CD4-positive, CD25-positive, alpha-beta regulatory T cell (primary cell): ENCODE results near the gene CYP39A1. TPM values are rescaled to one million over a fixed set of nuclear protein-coding genes. Genes with fewer than 3 reads are reported as not detected.

Experiments used
- ATAC-seq, 2 donors: fragments of 150-1000 bp; cut with Tn5 transposase; one replicate each; pipeline ENCODE4 v1.10.0; 2021; ENCODE audit warnings: low read depth in 2 of 2, moderate number of reproducible peaks in 2 of 2, moderate library complexity in 1 of 2
- DNase-seq, 3 donors: peaks; one replicate each; pipeline versions ENCODE4 v3.0.0 to v3.0.0-alpha.2; 2012 to 2022; ENCODE audit warnings: mixed read lengths in 1 of 3
- H3K27ac ChIP-seq: one replicate; pipeline ENCODE4 v1.7.0; 2013; ENCODE audit warnings: mild to moderate bottlenecking, low read length; ENCODE audit not compliant: insufficient read depth, poor library complexity, severe bottlenecking
- H3K27me3 ChIP-seq: one replicate; pipeline ENCODE4 v1.7.0; 2013; ENCODE audit warnings: low read length; ENCODE audit not compliant: control insufficient read depth, insufficient read depth
- H3K36me3 ChIP-seq: one replicate; pipeline ENCODE4 v1.7.0; 2013; ENCODE audit warnings: mild to moderate bottlenecking, low read length, moderate library complexity; ENCODE audit not compliant: control insufficient read depth, insufficient read depth
- H3K4me1 ChIP-seq: 2 replicates; pipeline ENCODE4 v1.7.0; 2013; ENCODE audit warnings: mild to moderate bottlenecking, low read length; ENCODE audit not compliant: insufficient read depth, control insufficient read depth, poor library complexity, severe bottlenecking
- H3K4me3 ChIP-seq: one replicate; pipeline ENCODE4 v1.7.0; 2013; ENCODE audit warnings: low read depth, mild to moderate bottlenecking, low read length, moderate library complexity
- H3K9me3 ChIP-seq, 2 experiments: 1 replicate in 1 of 2; 2 replicates in 1 of 2; pipeline ENCODE4 v1.7.0; 2013; ENCODE audit warnings: low read length in 2 of 2, mild to moderate bottlenecking in 1 of 2, moderate library complexity in 1 of 2; ENCODE audit not compliant: control insufficient read depth in 2 of 2
- H3K27ac Mint-ChIP-seq, 3 donors: one replicate each; pipeline ENCODE4 v1.8.0; 2020 to 2022; ENCODE audit warnings: mild to moderate bottlenecking in 3 of 3, mixed read lengths in 3 of 3, moderate library complexity in 2 of 3
- H3K27me3 Mint-ChIP-seq: one replicate; pipeline ENCODE4 v1.8.0; 2022; ENCODE audit warnings: mild to moderate bottlenecking, mixed read lengths
- H3K36me3 Mint-ChIP-seq: one replicate; pipeline ENCODE4 v1.8.0; 2020; ENCODE audit warnings: mixed read lengths
- H3K4me1 Mint-ChIP-seq, 4 donors: one replicate each; pipeline ENCODE4 v1.8.0; 2020 to 2022; ENCODE audit warnings: mixed read lengths in 4 of 4, mild to moderate bottlenecking in 1 of 4
- H3K4me3 Mint-ChIP-seq, 4 donors: one replicate each; pipeline ENCODE4 v1.8.0; 2020 to 2022; ENCODE audit warnings: mild to moderate bottlenecking in 4 of 4, mixed read lengths in 4 of 4, moderate library complexity in 3 of 4
- H3K9me3 Mint-ChIP-seq, 7 donors: one replicate each; pipeline ENCODE4 v1.8.0; 2020 to 2022; ENCODE audit warnings: mixed read lengths in 7 of 7, mild to moderate bottlenecking in 3 of 7, moderate library complexity in 2 of 7
- polyA plus RNA-seq, 4 donors: library from polyadenylated mRNA; unstranded; fragments of 300-500 nt; fragmentation: Illumina TruSeq; gene quantifications; one replicate each; pipeline ENCODE4 v1.2.3, GENCODE V29; 2021
- total RNA-seq: library from RNA; stranded (reverse); gene quantifications from one replicate; pipeline ENCODE4 v1.2.3, GENCODE V29; 2022

Gene CYP39A1
- total and polyA plus RNA-seq, 5 donors from 2014 or later, result 0.33 TPM; not detected in 4

DNA sequence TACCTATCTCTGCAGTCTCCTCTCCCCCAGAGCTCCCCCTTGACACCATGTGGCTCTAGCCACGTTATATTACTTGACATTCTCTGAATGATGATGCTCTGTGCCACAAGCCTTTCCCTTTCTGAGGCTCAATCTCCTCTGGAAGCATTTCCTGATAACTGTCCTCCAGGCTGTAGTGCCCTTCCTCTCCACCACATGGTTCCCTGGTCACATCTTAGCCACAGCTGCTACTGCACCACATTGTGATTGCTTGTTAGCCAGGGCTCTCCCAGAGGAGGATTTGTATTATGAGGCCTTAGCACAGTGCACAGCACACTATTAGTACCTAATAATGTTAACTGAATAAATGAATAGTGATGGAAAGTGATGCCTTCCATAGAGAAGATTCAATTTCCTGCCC is 97.5 kb downstream of the CYP39A1 start:
- H3K27ac ChIP-seq, result no peak overlapping the region
- peak overlapping the region in 1 of 3 donors; percentile 15 for H3K27ac Mint-ChIP-seq
- H3K4me3 Mint-ChIP-seq, result no peak overlapping the region
- H3K9me3 ChIP-seq, result no peaks in the 10 kb centered on the region
- peaks cover 0 to 4% (median 0%) of the 10 kb centered on the region in 7 donors for H3K9me3 Mint-ChIP-seq
- ATAC-seq, result no peak
- H3K4me1 ChIP-seq, result no peaks in the 10 kb centered on the region
- H3K4me1 Mint-ChIP-seq, result no peaks in the 10 kb centered on the region
- DNase-seq, result no peak
- H3K27me3 Mint-ChIP-seq, result no peaks in the 10 kb centered on the region
- H3K36me3 ChIP-seq, result no peaks in the 10 kb centered on the region
- no peaks in the 10 kb centered on the region for H3K27me3 ChIP-seq
- no peaks in the 10 kb centered on the region for H3K36me3 Mint-ChIP-seq
- no peak overlapping the region for H3K4me3 ChIP-seq

GRCh38 chr6:46549155-46549554 is 103.5 kb downstream of the CYP39A1 start:
- peaks cover 0 to 4% (median 0%) of the 10 kb centered on the region in 7 donors for H3K9me3 Mint-ChIP-seq
- Histone ChIP-seq H3K4me3 (no peak overlapping the region), H3K4me1 (no peaks in the 10 kb centered on the region), H3K36me3 (no peaks in the 10 kb centered on the region), H3K9me3 (no peaks in the 10 kb centered on the region), H3K27me3 (no peaks in the 10 kb centered on the region), H3K27ac (no peak overlapping the region)
- H3K4me3 Mint-ChIP-seq, result no peak overlapping the region
- no peaks in the 10 kb centered on the region for H3K36me3 Mint-ChIP-seq
- no peak for ATAC-seq
- no peak for DNase-seq
- H3K4me1 Mint-ChIP-seq, result no peaks in the 10 kb centered on the region
- no peak overlapping the region for H3K27ac Mint-ChIP-seq
- H3K27me3 Mint-ChIP-seq, result peaks cover 6% of the 10 kb centered on the region

DNA sequence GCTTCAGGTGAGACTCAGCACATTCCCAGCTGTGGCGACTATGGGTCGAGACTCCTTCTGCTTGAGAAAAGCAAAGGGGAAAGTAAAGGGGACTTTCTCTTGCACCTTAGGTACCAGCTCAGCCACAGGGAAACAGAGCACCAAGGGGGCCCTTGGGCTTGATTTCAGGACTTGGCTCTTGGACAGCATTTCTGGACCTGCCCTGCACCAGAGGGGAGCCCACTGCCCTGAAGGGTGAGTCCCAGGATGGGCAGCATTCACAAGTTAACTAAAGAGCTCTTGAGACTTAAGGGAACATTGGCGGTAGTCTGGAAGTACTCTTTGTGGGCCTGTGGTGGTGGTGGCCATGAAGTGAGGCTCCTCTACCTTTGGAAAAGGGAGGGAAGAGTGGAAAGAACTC is 111.1 kb downstream of the CYP39A1 start:
- H3K27me3 Mint-ChIP-seq, result peaks cover 4% of the 10 kb centered on the region

DNA sequence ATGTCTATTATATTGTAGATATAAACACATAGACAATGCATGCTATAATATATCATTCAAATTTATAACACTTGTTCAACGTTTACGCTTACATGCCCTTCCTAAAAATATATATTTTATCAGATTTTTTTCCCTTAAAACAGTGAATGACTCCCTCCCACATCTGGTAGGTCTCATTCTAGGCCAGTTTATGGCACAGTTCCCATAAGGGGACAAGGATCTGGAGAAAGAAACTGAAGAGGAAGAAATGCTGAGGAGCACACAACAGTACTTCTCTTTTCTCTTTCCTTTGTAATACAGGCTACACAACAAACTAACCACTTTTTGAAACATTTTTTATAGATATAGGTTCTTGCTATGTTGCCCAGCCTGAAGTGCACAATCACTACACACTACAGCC is 112.8 kb downstream of the CYP39A1 start:
- no peaks in the 10 kb centered on the region for H3K36me3 Mint-ChIP-seq

More for the DNA sequence above, 111.1 kb downstream of the CYP39A1 start:
- Histone ChIP-seq H3K9me3 (no peaks in the 10 kb centered on the region), H3K4me1 (no peaks in the 10 kb centered on the region), H3K27ac (no peak overlapping the region), H3K4me3 (no peak overlapping the region), H3K36me3 (no peaks in the 10 kb centered on the region), H3K27me3 (peaks cover 2% of the 10 kb centered on the region)
- Mint-ChIP-seq H3K36me3 (no peaks in the 10 kb centered on the region), H3K4me1 (no peaks in the 10 kb centered on the region), H3K4me3 (no peak overlapping the region), H3K27ac (no peak overlapping the region), H3K9me3 (peaks cover 0 to 6% (median 3%) of the 10 kb centered on the region in 7 donors)
- ATAC-seq (no peak), DNase-seq (no peak)

GRCh38 chr6:46538800-46539480 is 113.7 kb downstream of the CYP39A1 start:
- Histone ChIP-seq H3K27me3 (peaks cover 2% of the 10 kb centered on the region), H3K36me3 (no peaks in the 10 kb centered on the region), H3K4me1 (no peaks in the 10 kb centered on the region), H3K4me3 (no peak overlapping the region), H3K9me3 (no peaks in the 10 kb centered on the region), H3K27ac (no peak overlapping the region)
- no peak for DNase-seq
- H3K27me3 Mint-ChIP-seq, result peaks cover 4% of the 10 kb centered on the region
- no peak for ATAC-seq
- H3K9me3 Mint-ChIP-seq, result peaks cover 0 to 4% (median 2%) of the 10 kb centered on the region in 7 donors
- H3K27ac Mint-ChIP-seq, result no peak overlapping the region
- H3K36me3 Mint-ChIP-seq, result no peaks in the 10 kb centered on the region
- no peak overlapping the region for H3K4me3 Mint-ChIP-seq
- no peaks in the 10 kb centered on the region for H3K4me1 Mint-ChIP-seq

More for the DNA sequence above, 112.8 kb downstream of the CYP39A1 start:
- Mint-ChIP-seq H3K27ac (no peak overlapping the region), H3K9me3 (peaks cover 0 to 6% (median 3%) of the 10 kb centered on the region in 7 donors), H3K27me3 (peaks cover 4% of the 10 kb centered on the region), H3K4me3 (no peak overlapping the region), H3K4me1 (no peaks in the 10 kb centered on the region)
- Histone ChIP-seq H3K9me3 (no peaks in the 10 kb centered on the region), H3K4me3 (no peak overlapping the region), H3K27ac (no peak overlapping the region), H3K36me3 (no peaks in the 10 kb centered on the region), H3K4me1 (no peaks in the 10 kb centered on the region), H3K27me3 (peaks cover 2% of the 10 kb centered on the region)
- DNase-seq (no peak), ATAC-seq (no peak)

DNA sequence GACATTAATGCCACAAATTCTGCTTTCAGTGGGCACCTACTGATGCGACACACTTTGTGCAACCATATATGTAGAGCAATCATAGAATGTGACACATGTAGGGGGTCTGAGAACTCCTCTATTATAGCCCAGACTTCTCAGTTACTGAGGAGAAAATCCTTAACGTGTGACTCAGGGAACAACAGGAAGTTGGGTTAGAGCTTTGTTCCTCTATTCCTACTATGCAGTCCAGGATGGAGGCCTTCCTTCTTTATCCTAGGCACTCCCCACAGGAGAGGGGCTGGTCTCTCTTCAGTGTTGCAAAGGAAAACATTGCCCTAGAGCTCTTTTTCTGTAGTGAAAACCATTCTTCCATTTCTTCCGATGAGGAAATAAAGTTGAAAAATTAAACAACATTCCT is 121.7 kb downstream of the CYP39A1 start:
- Mint-ChIP-seq H3K27ac (no peak overlapping the region), H3K9me3 (peaks cover 0 to 3% (median 0%) of the 10 kb centered on the region in 7 donors), H3K36me3 (no peaks in the 10 kb centered on the region), H3K27me3 (peaks cover 8% of the 10 kb centered on the region), H3K4me3 (no peak overlapping the region), H3K4me1 (no peaks in the 10 kb centered on the region)
- ATAC-seq (no peak), DNase-seq (no peak)
- Histone ChIP-seq H3K27me3 (no peaks in the 10 kb centered on the region), H3K4me3 (no peak overlapping the region), H3K27ac (no peak overlapping the region), H3K36me3 (no peaks in the 10 kb centered on the region), H3K9me3 (no peaks in the 10 kb centered on the region), H3K4me1 (no peaks in the 10 kb centered on the region)

DNA sequence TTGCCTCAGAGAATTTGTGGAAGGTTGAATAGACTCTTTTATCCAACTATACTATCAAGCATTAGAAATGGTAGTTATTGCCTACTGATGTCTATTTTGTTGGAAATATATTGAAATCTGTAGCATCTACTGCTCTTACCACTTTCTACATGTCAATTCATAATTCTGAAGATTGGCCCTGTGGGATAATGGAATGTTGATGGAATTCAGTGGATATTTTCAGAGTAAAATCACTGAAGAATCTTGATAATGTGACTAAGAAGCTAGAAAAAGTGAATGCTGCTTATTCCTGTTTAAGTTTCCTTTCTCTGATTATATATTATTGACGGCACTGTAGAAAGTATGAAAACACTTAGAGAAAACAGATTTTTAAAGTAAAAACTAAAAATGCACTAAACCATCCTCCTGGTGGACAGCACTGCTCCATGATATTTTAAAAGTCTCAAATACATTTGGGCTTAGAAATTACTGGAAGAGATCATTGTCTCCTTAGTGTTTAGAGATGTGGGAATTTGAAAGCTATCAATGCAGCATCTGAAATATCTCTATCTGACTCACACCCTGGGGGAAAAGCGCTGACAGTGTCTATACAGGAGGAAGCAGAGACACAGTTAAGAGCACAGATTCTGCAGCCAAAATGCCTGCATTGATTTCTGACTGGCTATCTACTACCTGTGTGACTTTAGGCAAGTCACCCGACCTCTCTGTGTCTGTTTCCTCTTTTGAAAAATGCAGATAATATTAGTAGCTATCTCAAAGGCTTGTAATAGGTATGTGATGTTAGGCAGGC is 123.5 kb downstream of the CYP39A1 start:
- no peak for DNase-seq
- H3K4me3 ChIP-seq, result no peak overlapping the region
- Mint-ChIP-seq H3K4me3 (no peak overlapping the region), H3K4me1 (no peaks in the 10 kb centered on the region), H3K27me3 (peaks cover 8% of the 10 kb centered on the region), H3K27ac (no peak overlapping the region), H3K36me3 (no peaks in the 10 kb centered on the region), H3K9me3 (peaks cover 0 to 3% (median 0%) of the 10 kb centered on the region in 7 donors)
- no peak for ATAC-seq
- no peaks in the 10 kb centered on the region for H3K36me3 ChIP-seq
- no peaks in the 10 kb centered on the region for H3K9me3 ChIP-seq
- H3K27me3 ChIP-seq, result no peaks in the 10 kb centered on the region
- H3K4me1 ChIP-seq, result no peaks in the 10 kb centered on the region
- H3K27ac ChIP-seq, result no peak overlapping the region
